22Rv1 (cell line): ENCODE measurements around the gene LHFPL6.

ENCODE experiments used
- ZFX ChIP-seq: fragments of 450-650 bp; IDR thresholded peaks from 2 replicates; pipeline ENCODE4 v1.6.1; 2017; ENCODE audit warnings: antibody characterized with exemption, borderline replicate concordance
- TF ChIP-seq, protein P1 (sequence below): fragments of 450-650 bp; IDR thresholded peaks from 2 replicates; pipeline ENCODE4 v1.5.1; 2017; ENCODE audit warnings: mild to moderate bottlenecking

DNA sequence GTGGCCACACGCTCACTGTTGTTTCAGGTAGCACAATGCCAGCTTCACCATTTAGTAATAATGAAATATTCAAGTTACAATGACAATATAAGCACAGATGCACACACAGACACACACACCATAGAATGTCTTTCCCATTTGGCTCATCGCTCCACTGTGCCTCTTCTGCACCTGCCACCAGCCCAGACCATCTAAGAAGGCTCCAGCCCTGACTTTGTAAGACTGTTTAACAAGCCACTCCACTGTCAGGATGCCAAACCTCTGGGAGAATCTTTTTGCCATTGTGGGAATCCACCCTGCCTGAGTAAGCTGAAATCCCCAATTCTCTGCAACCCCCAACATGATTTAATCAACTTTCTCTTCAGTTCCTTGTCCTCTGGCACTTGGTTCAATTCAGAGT lies 60.6 kb downstream of the LHFPL6 start:
- TF ChIP-seq, protein P1, sequence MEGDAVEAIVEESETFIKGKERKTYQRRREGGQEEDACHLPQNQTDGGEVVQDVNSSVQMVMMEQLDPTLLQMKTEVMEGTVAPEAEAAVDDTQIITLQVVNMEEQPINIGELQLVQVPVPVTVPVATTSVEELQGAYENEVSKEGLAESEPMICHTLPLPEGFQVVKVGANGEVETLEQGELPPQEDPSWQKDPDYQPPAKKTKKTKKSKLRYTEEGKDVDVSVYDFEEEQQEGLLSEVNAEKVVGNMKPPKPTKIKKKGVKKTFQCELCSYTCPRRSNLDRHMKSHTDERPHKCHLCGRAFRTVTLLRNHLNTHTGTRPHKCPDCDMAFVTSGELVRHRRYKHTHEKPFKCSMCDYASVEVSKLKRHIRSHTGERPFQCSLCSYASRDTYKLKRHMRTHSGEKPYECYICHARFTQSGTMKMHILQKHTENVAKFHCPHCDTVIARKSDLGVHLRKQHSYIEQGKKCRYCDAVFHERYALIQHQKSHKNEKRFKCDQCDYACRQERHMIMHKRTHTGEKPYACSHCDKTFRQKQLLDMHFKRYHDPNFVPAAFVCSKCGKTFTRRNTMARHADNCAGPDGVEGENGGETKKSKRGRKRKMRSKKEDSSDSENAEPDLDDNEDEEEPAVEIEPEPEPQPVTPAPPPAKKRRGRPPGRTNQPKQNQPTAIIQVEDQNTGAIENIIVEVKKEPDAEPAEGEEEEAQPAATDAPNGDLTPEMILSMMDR: no peak
- no peak for TF ChIP-seq ZFX
